Fibroblast of lung (primary cell): ENCODE data around the gene PLXNB1. TPM values are rescaled to one million over a fixed set of nuclear protein-coding genes. Genes with fewer than 3 reads are reported as not detected.

ENCODE experiments used
- DNase-seq, 2 donors: peaks; one replicate each; pipeline versions ENCODE4 v3.0.0 to v3.0.0-alpha.2; 2010; ENCODE audit warnings: low read depth in 2 of 2
- H2AFZ ChIP-seq: 2 replicates; pipeline ENCODE4 v1.5.1; 2012; ENCODE audit warnings: low read length, control low read depth, inconsistent platforms
- H3K27ac ChIP-seq: 2 replicates; pipeline ENCODE4 v1.5.1; 2011; ENCODE audit warnings: low read length, control low read depth; ENCODE audit not compliant: insufficient read depth
- H3K27me3 ChIP-seq: 2 replicates; pipeline ENCODE4 v1.5.1; 2011; ENCODE audit warnings: mild to moderate bottlenecking, low read length; ENCODE audit not compliant: control insufficient read depth, insufficient read depth
- H3K36me3 ChIP-seq: 2 replicates; pipeline ENCODE4 v1.5.1; 2011; ENCODE audit warnings: low read length; ENCODE audit not compliant: control insufficient read depth, insufficient read depth
- H3K4me1 ChIP-seq: 2 replicates; pipeline ENCODE4 v1.5.1; 2011; ENCODE audit warnings: low read length; ENCODE audit not compliant: control insufficient read depth, insufficient read depth; ENCODE audit errors: extremely low read depth
- H3K4me2 ChIP-seq: 2 replicates; pipeline ENCODE4 v1.5.1; 2011; ENCODE audit warnings: low read length, control low read depth; ENCODE audit not compliant: insufficient read depth; ENCODE audit errors: extremely low read depth
- H3K4me3 ChIP-seq, 4 experiments: fragments of 200-600 bp in 1 of 4; sonication (generic) in 1 of 4; replicated peaks in 1 of 4; 2 replicates each; pipeline ENCODE4 v1.5.1; 2011 to 2016; ENCODE audit warnings: low read length in 4 of 4, low read depth in 3 of 4, mild to moderate bottlenecking in 3 of 4, control low read depth in 2 of 4, inconsistent platforms in 1 of 4, mixed read lengths in 1 of 4; ENCODE audit not compliant: insufficient read depth in 1 of 4; ENCODE audit errors: control extremely low read depth in 1 of 4
- H3K79me2 ChIP-seq: 2 replicates; pipeline ENCODE4 v1.5.1; 2012; ENCODE audit warnings: mild to moderate bottlenecking, low read length, inconsistent platforms; ENCODE audit not compliant: control insufficient read depth, insufficient read depth
- H3K9ac ChIP-seq: 2 replicates; pipeline ENCODE4 v1.5.1; 2011; ENCODE audit warnings: mild to moderate bottlenecking, low read length, control low read depth; ENCODE audit not compliant: insufficient read depth
- H3K9me3 ChIP-seq: 2 replicates; pipeline ENCODE4 v1.5.1; 2012; ENCODE audit warnings: low read depth, low read length; ENCODE audit not compliant: control insufficient read depth, insufficient read depth
- H4K20me1 ChIP-seq: 2 replicates; pipeline ENCODE4 v1.5.1; 2011; ENCODE audit warnings: low read length; ENCODE audit not compliant: control insufficient read depth, insufficient read depth; ENCODE audit errors: extremely low read depth
- EZH2 ChIP-seq: IDR thresholded peaks from 2 replicates; pipeline ENCODE4 v1.5.1; 2012; ENCODE audit warnings: low read length, control low read depth, mild to moderate bottlenecking; ENCODE audit errors: missing control alignments
- polyA plus RNA-seq, 2 donors: library from polyadenylated mRNA; depleted of rRNA in 1 of 2; stranded (reverse) in 1 of 2; unstranded in 1 of 2; fragments of >200 nt; gene quantifications; 2 replicates each; pipeline ENCODE4 v1.2.1, GENCODE V29; 2011 to 2012; ENCODE audit warnings: missing spikeins in 1 of 2
- total RNA-seq: library from RNA; depleted of rRNA; stranded (reverse); fragments of >200 nt; gene quantifications from 2 replicates; pipeline ENCODE4 v1.2.1, GENCODE V29; 2014
- TF ChIP-seq, protein P1 (sequence below), 2 donors: IDR thresholded peaks in 1 of 2; conservative IDR thresholded peaks in 1 of 2; 1 replicate in 1 of 2; 2 replicates in 1 of 2; pipeline ENCODE4 v1.5.1; 2011 to 2012; ENCODE audit warnings: low read length in 2 of 2, control low read depth in 1 of 2, inconsistent platforms in 1 of 2, low read depth in 1 of 2, mild to moderate bottlenecking in 1 of 2

The PLXNB1 gene
- total and polyA plus RNA-seq, 2 donors (not counting 1 experiment from before 2014, with no cell fraction given) = 12.8 to 44.6 TPM

DNA sequence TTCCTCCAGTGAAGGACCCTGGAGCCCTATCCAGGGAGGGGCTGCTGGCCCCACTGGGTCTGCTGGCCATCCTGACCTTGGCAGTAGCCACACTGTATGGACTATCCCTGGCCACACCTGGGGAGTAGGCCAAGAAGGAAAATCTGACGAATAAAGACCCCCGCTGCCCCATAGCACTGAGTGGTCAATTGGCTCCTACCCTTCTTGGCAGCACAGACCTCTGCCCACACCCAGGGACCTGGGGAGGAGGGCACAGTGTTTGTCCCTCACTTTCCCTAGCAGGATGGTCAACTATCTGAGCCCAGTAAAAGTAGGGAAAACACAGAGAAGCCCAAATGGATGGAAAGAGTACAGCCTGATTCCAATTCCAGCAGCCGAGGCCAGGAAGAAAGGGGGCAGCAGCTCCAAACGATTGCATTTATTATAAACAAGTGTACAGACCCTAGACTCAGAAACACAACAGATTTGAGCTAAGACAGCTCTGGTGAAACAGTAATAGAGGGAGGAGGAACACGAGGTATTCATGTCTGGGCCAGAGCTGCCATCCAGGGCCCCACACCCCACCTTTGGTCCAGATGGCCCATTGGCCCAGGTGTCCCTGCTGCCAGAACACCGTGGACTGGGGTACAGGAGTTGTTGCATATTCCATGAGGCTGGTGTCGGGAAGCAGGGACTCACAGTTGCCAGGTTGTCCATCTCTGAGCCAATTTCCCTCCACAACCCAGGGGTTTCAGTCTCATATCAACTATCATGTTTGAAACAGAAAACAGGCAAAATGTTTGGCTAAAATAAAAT lies 37.8 kb upstream of the PLXNB1 start:
- Histone ChIP-seq H3K36me3 (peaks cover 34% of the 10 kb centered on the region), H2AFZ (no peak overlapping the region), H3K4me2 (peak overlapping the region; percentile 91), H3K27ac (peak overlapping the region; percentile 100), H3K27me3 (no peaks in the 10 kb centered on the region), H3K79me2 (peaks cover 61% of the 10 kb centered on the region), H3K4me3 (peak overlapping the region in 3 of 4 experiments; percentile 50 to 66 (median 66)), H3K9ac (peak overlapping the region; percentile 97), H3K4me1 (peaks cover 27% of the 10 kb centered on the region), H4K20me1 (no peaks in the 10 kb centered on the region), H3K9me3 (no peaks in the 10 kb centered on the region)
- TF ChIP-seq, protein P1, sequence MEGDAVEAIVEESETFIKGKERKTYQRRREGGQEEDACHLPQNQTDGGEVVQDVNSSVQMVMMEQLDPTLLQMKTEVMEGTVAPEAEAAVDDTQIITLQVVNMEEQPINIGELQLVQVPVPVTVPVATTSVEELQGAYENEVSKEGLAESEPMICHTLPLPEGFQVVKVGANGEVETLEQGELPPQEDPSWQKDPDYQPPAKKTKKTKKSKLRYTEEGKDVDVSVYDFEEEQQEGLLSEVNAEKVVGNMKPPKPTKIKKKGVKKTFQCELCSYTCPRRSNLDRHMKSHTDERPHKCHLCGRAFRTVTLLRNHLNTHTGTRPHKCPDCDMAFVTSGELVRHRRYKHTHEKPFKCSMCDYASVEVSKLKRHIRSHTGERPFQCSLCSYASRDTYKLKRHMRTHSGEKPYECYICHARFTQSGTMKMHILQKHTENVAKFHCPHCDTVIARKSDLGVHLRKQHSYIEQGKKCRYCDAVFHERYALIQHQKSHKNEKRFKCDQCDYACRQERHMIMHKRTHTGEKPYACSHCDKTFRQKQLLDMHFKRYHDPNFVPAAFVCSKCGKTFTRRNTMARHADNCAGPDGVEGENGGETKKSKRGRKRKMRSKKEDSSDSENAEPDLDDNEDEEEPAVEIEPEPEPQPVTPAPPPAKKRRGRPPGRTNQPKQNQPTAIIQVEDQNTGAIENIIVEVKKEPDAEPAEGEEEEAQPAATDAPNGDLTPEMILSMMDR (conservative IDR thresholded peaks at IDR 0.05 in 1 of 2, IDR thresholded peaks at IDR 0.05 in 1 of 2; ENCODE audit: low read depth in 1 of 2, low read length in 2 of 2) = no peak
- TF ChIP-seq EZH2 = no peak
- no peak for DNase-seq

DNA sequence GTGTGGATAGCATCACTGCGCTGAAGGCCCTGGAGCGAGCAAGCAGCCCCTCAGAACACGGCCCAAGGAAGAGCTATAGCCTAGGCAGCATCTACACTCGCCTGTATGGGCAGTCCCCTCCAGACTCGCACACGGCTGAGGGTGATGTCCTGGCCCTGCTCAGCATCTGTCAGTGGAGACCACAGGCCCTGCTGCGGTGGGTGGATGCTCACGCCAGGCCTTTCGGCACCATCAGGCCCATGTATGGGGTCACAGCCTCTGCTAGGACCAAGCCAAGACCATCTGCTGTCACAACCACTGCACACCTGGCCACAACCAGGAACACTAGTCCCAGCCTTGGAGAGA lies 37.2 kb upstream of the PLXNB1 start:
- Histone ChIP-seq H3K9ac (peak overlapping the region; percentile 97), H3K27ac (peak overlapping the region; percentile 100)
- DNase-seq = no peak

DNA sequence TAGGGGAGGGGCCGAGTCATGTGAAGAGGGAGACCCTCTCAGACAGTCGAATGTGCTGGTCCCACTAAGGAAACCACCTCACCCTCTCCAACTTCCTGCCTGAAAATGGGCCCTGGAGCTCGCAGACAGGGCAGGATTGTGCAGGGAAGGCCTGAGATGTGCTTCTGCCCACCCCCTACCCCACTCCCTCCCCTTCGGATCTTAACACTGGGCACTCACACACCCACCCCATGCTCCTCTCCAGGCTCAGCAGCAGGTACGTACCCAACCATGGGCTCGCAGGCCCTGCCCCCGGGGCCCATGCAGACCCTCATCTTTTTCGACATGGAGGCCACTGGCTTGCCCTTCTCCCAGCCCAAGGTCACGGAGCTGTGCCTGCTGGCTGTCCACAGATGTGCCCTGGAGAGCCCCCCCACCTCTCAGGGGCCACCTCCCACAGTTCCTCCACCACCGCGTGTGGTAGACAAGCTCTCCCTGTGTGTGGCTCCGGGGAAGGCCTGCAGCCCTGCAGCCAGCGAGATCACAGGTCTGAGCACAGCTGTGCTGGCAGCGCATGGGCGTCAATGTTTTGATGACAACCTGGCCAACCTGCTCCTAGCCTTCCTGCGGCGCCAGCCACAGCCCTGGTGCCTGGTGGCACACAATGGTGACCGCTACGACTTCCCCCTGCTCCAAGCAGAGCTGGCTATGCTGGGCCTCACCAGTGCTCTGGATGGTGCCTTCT lies 36.7 kb upstream of the PLXNB1 start:
- H3K4me3 ChIP-seq = peak overlapping the region; percentile 50 to 66 (median 64)
- H3K9ac ChIP-seq = peak overlapping the region; percentile 97
- H3K27me3 ChIP-seq = no peaks in the 10 kb centered on the region
- no peak for TF ChIP-seq EZH2
- TF ChIP-seq, protein P1 (conservative IDR thresholded peaks at IDR 0.05 in 1 of 2, IDR thresholded peaks at IDR 0.05 in 1 of 2; ENCODE audit: low read depth in 1 of 2, low read length in 2 of 2) = no peak
- peaks cover 27% of the 10 kb centered on the region for H3K4me1 ChIP-seq
- peak overlapping the region; percentile 100 for H3K27ac ChIP-seq
- H3K36me3 ChIP-seq = peaks cover 34% of the 10 kb centered on the region
- DNase-seq = no peak
- no peak overlapping the region for H2AFZ ChIP-seq
- H4K20me1 ChIP-seq = no peaks in the 10 kb centered on the region
- H3K9me3 ChIP-seq = no peaks in the 10 kb centered on the region
- peaks cover 50% of the 10 kb centered on the region for H3K79me2 ChIP-seq
- H3K4me2 ChIP-seq = peak overlapping the region; percentile 91

More for the DNA sequence above, 37.2 kb upstream of the PLXNB1 start:
- Histone ChIP-seq H3K4me2 (peak overlapping the region; percentile 91), H4K20me1 (no peaks in the 10 kb centered on the region), H3K4me3 (peak overlapping the region in 3 of 4 experiments; percentile 50 to 66 (median 66)), H3K36me3 (peaks cover 34% of the 10 kb centered on the region), H3K9me3 (no peaks in the 10 kb centered on the region), H3K27me3 (no peaks in the 10 kb centered on the region), H3K4me1 (peaks cover 27% of the 10 kb centered on the region), H2AFZ (no peak overlapping the region), H3K79me2 (peaks cover 55% of the 10 kb centered on the region)
- TF ChIP-seq EZH2 = no peak
- TF ChIP-seq, protein P1 (conservative IDR thresholded peaks at IDR 0.05 in 1 of 2, IDR thresholded peaks at IDR 0.05 in 1 of 2; ENCODE audit: low read depth in 1 of 2, low read length in 2 of 2) = no peak
